VCaP (cell line): ENCODE measurements around the gene MAN1C1.

ENCODE experiments used
- H3K27ac ChIP-seq: fragments of 450-650 bp; 2 replicates; pipeline ENCODE4 v1.5.1; 2017
- CTCF ChIP-seq: fragments of 450-650 bp; conservative IDR thresholded peaks from 2 replicates; pipeline ENCODE4 v1.5.1; 2017; ENCODE audit warnings: mild to moderate bottlenecking, moderate library complexity

MAN1C1 gene

GRCh38 chr1:25711555-25712298, 95.1 kb downstream of the MAN1C1 start:
- no peak for TF ChIP-seq CTCF
- no peak overlapping the region for H3K27ac ChIP-seq

GRCh38 chr1:25712299-25712970, 95.8 kb downstream of the MAN1C1 start:
- no peak for TF ChIP-seq CTCF
- H3K27ac ChIP-seq = no peak overlapping the region

- H3K27ac ChIP-seq = no peak overlapping the region
- TF ChIP-seq CTCF = no peak
Measured at GRCh38 chr1:25713961-25714360, 97.4 kb downstream of the MAN1C1 start.

- H3K27ac ChIP-seq = no peak overlapping the region
- TF ChIP-seq CTCF = no peak
Measured at GRCh38 chr1:25714372-25714931, 97.9 kb downstream of the MAN1C1 start.

GRCh38 chr1:25715888-25716287, 99.3 kb downstream of the MAN1C1 start:
- no peak for TF ChIP-seq CTCF
- H3K27ac ChIP-seq = no peak overlapping the region

- H3K27ac ChIP-seq = no peak overlapping the region
- no peak for TF ChIP-seq CTCF
Measured at GRCh38 chr1:25716320-25716719, 99.7 kb downstream of the MAN1C1 start.

GRCh38 chr1:25718732-25719131, 102.1 kb downstream of the MAN1C1 start:
- no peak overlapping the region for H3K27ac ChIP-seq
- TF ChIP-seq CTCF = no peak
